HL-60/S4 treated with retinoic acid at 250 ng/mL for 4 days and 3 days (cell line): ENCODE measurements around the gene STIM1.

Source experiments
- in situ Hi-C: fragments of 300-500 bp; cut with MboI; formaldehyde crosslinking; loops from 2 replicates; pipeline ENCODE4 v1.7.0; 2022; ENCODE audit warnings: low sequenced_read_pairs

STIM1 gene

GRCh38 chr11:3942956-3943497 is 87.6 kb downstream of the STIM1 start:
- in situ Hi-C loops = no loop called here

GRCh38 chr11:3944198-3944597 is 88.7 kb downstream of the STIM1 start:
- in situ Hi-C loops = no loop called here

- in situ Hi-C loops = no loop called here
Measured at GRCh38 chr11:3946455-3947017, 91.1 kb downstream of the STIM1 start.

- in situ Hi-C loops = no loop called here
Measured at GRCh38 chr11:3947061-3947460, 91.6 kb downstream of the STIM1 start.

- in situ Hi-C loops = no loop called here
Measured at GRCh38 chr11:3949125-3949524, 93.7 kb downstream of the STIM1 start.

GRCh38 chr11:3950996-3951660 is 95.7 kb downstream of the STIM1 start:
- in situ Hi-C loops = no loop called here

- in situ Hi-C loops = no loop called here
Measured at GRCh38 chr11:3952715-3953114, 97.3 kb downstream of the STIM1 start.

- in situ Hi-C loops = no loop called here
Measured at GRCh38 chr11:3953327-3953726, 97.9 kb downstream of the STIM1 start.

GRCh38 chr11:3954448-3955298 is 99.2 kb downstream of the STIM1 start:
- in situ Hi-C loops = no loop called here

- in situ Hi-C loops = no loop called here
Measured at GRCh38 chr11:3955299-3955665, 99.8 kb downstream of the STIM1 start.

- in situ Hi-C loops = no loop called here
Measured at GRCh38 chr11:3956038-3956437, 100.6 kb downstream of the STIM1 start.

- in situ Hi-C loops = no loop called here
Measured at GRCh38 chr11:3956748-3957147, 101.3 kb downstream of the STIM1 start.

GRCh38 chr11:3957437-3957836 is 102.0 kb downstream of the STIM1 start:
- in situ Hi-C loops = no loop called here

- in situ Hi-C loops = no loop called here
Measured at GRCh38 chr11:3958281-3958680, 102.8 kb downstream of the STIM1 start.

- in situ Hi-C loops = no loop called here
Measured at GRCh38 chr11:3959015-3959902, 103.8 kb downstream of the STIM1 start.

- in situ Hi-C loops = no loop called here
Measured at GRCh38 chr11:3959903-3960265, 104.4 kb downstream of the STIM1 start.

GRCh38 chr11:3962406-3962840 is 107.0 kb downstream of the STIM1 start:
- in situ Hi-C loops = no loop called here

GRCh38 chr11:3964056-3964455 is 108.6 kb downstream of the STIM1 start:
- in situ Hi-C loops = no loop called here

- in situ Hi-C loops = no loop called here
Measured at GRCh38 chr11:3964935-3965604, 109.6 kb downstream of the STIM1 start.

- in situ Hi-C loops = no loop called here
Measured at GRCh38 chr11:3967695-3968094, 112.2 kb downstream of the STIM1 start.
